Stimulated activated CD8-positive, alpha-beta memory T cell treated with anti-CD3 and anti-CD28 coated beads, Interleukin-7, amount 100 ng/mL, for 24 hours (primary cell): ENCODE data around the gene DUS4L.

Experiments
- DNase-seq: peaks from one replicate; pipeline ENCODE4 v3.0.0-alpha.2; 2020; ENCODE audit warnings: low read depth

Gene DUS4L

DNA sequence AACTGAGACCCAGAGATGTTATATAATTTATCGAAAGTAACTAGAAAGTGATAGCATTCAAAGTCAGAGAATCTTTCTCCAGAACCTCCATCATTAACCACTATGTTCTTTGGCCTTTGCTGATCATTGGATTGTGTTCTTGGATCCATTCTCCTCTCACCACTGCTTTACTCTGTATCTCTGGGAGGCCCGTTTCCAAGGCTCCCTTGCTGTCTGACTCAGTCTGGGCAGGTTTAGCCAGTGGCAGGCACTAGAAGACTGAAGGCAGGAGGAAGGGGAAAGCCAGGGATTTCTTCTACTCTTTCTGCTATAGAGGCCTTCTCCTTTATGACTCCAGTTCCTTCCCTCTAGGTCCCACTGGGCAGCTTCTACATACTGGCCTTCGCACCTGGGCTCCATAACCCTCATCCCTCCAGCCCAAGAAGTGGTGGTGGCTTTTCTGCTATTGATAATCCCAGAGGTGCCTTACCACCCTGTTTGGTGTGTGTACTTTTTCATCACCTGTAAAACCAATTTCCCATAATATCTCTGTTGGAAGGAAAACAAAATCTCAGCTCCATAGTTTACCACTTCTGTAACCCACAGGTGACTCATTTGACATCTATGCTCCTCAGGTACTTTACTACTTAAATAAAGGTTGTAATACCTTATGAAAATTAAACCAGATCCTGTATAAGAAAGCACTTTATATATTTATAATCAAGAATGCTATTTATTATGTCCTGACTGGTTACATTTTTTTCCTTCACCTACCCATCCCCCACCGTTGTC is 52.3 kb downstream of the DUS4L start:
- DNase-seq: no peak

DNA sequence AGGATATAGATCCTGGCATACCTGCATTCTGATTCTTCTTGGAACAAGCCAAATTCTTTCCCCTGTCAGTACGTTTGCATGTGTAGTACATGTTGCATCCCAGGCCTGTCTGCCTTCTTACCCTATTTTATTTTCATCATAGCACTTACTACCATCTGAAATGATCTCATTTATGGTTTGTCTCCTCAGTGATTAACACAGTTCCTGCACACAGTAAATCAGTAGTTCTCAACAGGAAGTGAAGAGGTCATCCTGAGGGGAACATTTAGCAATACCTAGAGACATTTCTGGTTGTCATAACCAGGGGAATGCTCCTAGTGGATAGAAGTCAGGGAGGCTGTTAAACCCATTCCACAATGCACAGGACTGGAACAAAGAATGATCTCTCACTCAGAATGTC is 58.7 kb downstream of the DUS4L start:
- no peak for DNase-seq

DNA sequence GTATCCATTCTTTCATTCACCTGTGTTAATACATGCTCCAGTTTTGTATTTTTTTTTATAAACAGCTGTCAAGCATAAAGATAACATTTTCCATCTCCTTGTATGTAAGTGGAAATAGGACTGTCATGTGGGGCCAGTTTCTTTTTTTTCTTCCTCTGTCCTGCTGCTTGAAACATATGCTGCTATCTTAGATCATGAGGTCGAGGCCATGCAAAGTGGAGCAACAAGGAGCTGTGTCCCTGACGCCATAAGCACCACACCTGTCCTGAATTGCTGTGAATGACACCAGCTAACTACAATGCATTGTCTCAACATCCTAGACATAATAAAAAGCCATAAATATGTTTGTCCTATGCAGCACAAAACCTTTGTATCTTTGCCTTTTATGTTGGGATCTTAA is 59.1 kb downstream of the DUS4L start:
- no peak for DNase-seq

DNA sequence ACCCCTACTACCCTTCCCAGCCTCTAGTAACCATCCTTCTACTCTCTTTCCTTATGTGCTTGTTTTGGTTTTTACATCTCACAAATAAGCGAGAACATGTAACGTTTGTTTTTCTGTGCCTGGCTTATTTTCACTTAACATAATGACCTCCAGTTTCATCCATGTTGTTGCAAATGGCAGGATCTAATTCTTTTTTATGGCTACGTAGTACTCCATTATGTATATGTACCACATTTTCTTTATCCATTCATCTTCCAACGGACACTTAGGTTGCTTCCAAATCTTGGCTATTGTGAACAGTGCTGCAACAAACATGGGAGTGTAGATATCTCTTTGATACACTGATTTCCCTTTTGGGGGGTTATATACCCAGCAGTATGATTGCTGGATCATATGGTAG is 63.2 kb downstream of the DUS4L start:
- no peak for DNase-seq
